H9 (cell line): ENCODE results near the gene WNT3A. TPM values are rescaled to one million over a fixed set of nuclear protein-coding genes. Genes with fewer than 3 reads are reported as not detected.

Experiments
- DNase-seq: peaks from one replicate; pipeline ENCODE4 v3.0.0-alpha.2; 2017
- H2AFZ ChIP-seq: one replicate; pipeline ENCODE4 v1.6.1; 2013; ENCODE audit warnings: mild to moderate bottlenecking, low read length, control low read depth, moderate library complexity
- H2AK5ac ChIP-seq: 2 replicates; pipeline ENCODE4 v1.6.1; 2013; ENCODE audit warnings: low read length, control low read depth, mixed read lengths; ENCODE audit not compliant: insufficient read length
- H2BK120ac ChIP-seq: one replicate; pipeline ENCODE4 v1.6.1; 2013; ENCODE audit warnings: low read depth, mild to moderate bottlenecking, low read length, control low read depth, inconsistent platforms; ENCODE audit not compliant: poor library complexity, severe bottlenecking
- H2BK12ac ChIP-seq: 2 replicates; pipeline ENCODE4 v1.6.1; 2013; ENCODE audit warnings: low read length, control low read depth, mixed read lengths, low read depth; ENCODE audit not compliant: insufficient read length
- H2BK15ac ChIP-seq: 2 replicates; pipeline ENCODE4 v1.6.1; 2013; ENCODE audit warnings: low read depth, low read length, control low read depth
- H2BK20ac ChIP-seq: one replicate; pipeline ENCODE4 v1.6.1; 2013; ENCODE audit warnings: low read depth, mild to moderate bottlenecking, low read length, control low read depth, inconsistent platforms; ENCODE audit not compliant: poor library complexity, severe bottlenecking
- H2BK5ac ChIP-seq: 2 replicates; pipeline ENCODE4 v1.6.1; 2013; ENCODE audit warnings: low read length, control low read depth, mixed read lengths; ENCODE audit not compliant: insufficient read length
- H3K14ac ChIP-seq: 2 replicates; pipeline ENCODE4 v1.6.1; 2013; ENCODE audit warnings: low read length, control low read depth; ENCODE audit not compliant: insufficient read depth
- H3K18ac ChIP-seq: 2 replicates; pipeline ENCODE4 v1.6.1; 2013; ENCODE audit warnings: low read depth, mild to moderate bottlenecking, mixed read lengths, low read length, control low read depth; ENCODE audit not compliant: insufficient read length
- H3K23ac ChIP-seq: 2 replicates; pipeline ENCODE4 v1.6.1; 2013; ENCODE audit warnings: low read length, control low read depth, mixed read lengths, low read depth; ENCODE audit not compliant: insufficient read length
- H3K23me2 ChIP-seq: 2 replicates; pipeline ENCODE4 v1.6.1; 2013; ENCODE audit warnings: low read depth, mild to moderate bottlenecking, mixed read lengths, low read length, control low read depth; ENCODE audit not compliant: insufficient read length, poor library complexity, severe bottlenecking
- H3K27ac ChIP-seq: 2 replicates; pipeline ENCODE4 v1.5.1; 2013; ENCODE audit warnings: low read length, control low read depth, mixed read lengths, low read depth; ENCODE audit not compliant: insufficient read length
- H3K27me3 ChIP-seq: 2 replicates; pipeline ENCODE4 v1.6.1; 2013; ENCODE audit warnings: low read length, control low read depth, inconsistent platforms; ENCODE audit not compliant: insufficient read depth
- H3K4ac ChIP-seq: 2 replicates; pipeline ENCODE4 v1.6.1; 2013; ENCODE audit warnings: low read depth, mild to moderate bottlenecking, control low read depth, inconsistent platforms, low read length, moderate library complexity
- H3K4me1 ChIP-seq: 2 replicates; pipeline ENCODE4 v1.6.1; 2013; ENCODE audit warnings: low read length, control low read depth, inconsistent platforms; ENCODE audit not compliant: insufficient read depth
- H3K4me2 ChIP-seq: 2 replicates; pipeline ENCODE4 v1.6.1; 2013; ENCODE audit warnings: low read length, control low read depth, mixed read lengths; ENCODE audit not compliant: insufficient read length, insufficient read depth
- H3K56ac ChIP-seq: 2 replicates; pipeline ENCODE4 v1.6.1; 2013; ENCODE audit warnings: low read depth, mild to moderate bottlenecking, mixed read lengths, low read length, control low read depth; ENCODE audit not compliant: insufficient read length
- H3K79me1 ChIP-seq: 2 replicates; pipeline ENCODE4 v1.6.1; 2013; ENCODE audit warnings: low read depth, mild to moderate bottlenecking, moderate library complexity, low read length, control low read depth, inconsistent platforms; ENCODE audit not compliant: insufficient read depth, poor library complexity, severe bottlenecking
- H3K79me2 ChIP-seq: 2 replicates; pipeline ENCODE4 v1.6.1; 2013; ENCODE audit warnings: low read length, control low read depth, inconsistent platforms; ENCODE audit not compliant: insufficient read depth
- H3K9ac ChIP-seq: 2 replicates; pipeline ENCODE4 v1.6.1; 2013; ENCODE audit warnings: low read length, control low read depth, mixed read lengths; ENCODE audit not compliant: insufficient read length; ENCODE audit errors: extremely low read depth
- H3K9me3 ChIP-seq: one replicate; pipeline ENCODE4 v1.6.1; 2013; ENCODE audit warnings: low read depth, low read length, inconsistent platforms; ENCODE audit not compliant: control insufficient read depth
- H3T11ph ChIP-seq: one replicate; pipeline ENCODE4 v1.6.1; 2013; ENCODE audit warnings: mild to moderate bottlenecking, low read length, control low read depth, inconsistent platforms
- H4K20me1 ChIP-seq: one replicate; pipeline ENCODE4 v1.6.1; 2013; ENCODE audit not compliant: control insufficient read depth, insufficient read length, insufficient read depth
- H4K5ac ChIP-seq: 2 replicates; pipeline ENCODE4 v1.6.1; 2013; ENCODE audit warnings: low read depth, mild to moderate bottlenecking, mixed read lengths, low read length, control low read depth; ENCODE audit not compliant: insufficient read length
- H4K8ac ChIP-seq: replicated peaks from 2 replicates; pipeline ENCODE4 v1.6.1; 2013; ENCODE audit warnings: low read length, control low read depth, mixed read lengths, low read depth; ENCODE audit not compliant: insufficient read length
- H4K91ac ChIP-seq: 2 replicates; pipeline ENCODE4 v1.6.1; 2013; ENCODE audit warnings: low read depth, mild to moderate bottlenecking, moderate library complexity, mixed read lengths, low read length, control low read depth; ENCODE audit not compliant: insufficient read length
- H3K27ac Mint-ChIP-seq, 3 experiments: 2 replicates in 2 of 3; 3 replicates in 1 of 3; pipeline ENCODE4 v1.8.0; 2020 to 2021; ENCODE audit warnings: mixed read lengths in 3 of 3, mild to moderate bottlenecking in 1 of 3, moderate library complexity in 1 of 3
- H3K27me3 Mint-ChIP-seq: 2 replicates; pipeline ENCODE4 v1.8.0; 2021; ENCODE audit warnings: low read depth, mild to moderate bottlenecking, moderate library complexity, mixed read lengths
- H3K36me3 Mint-ChIP-seq, 3 experiments: 2 replicates in 2 of 3; 3 replicates in 1 of 3; pipeline ENCODE4 v1.8.0; 2020 to 2021; ENCODE audit warnings: low read depth in 3 of 3, mixed read lengths in 3 of 3; ENCODE audit not compliant: insufficient read depth in 1 of 3
- H3K4me1 Mint-ChIP-seq, 2 experiments: 2 replicates each; pipeline ENCODE4 v1.8.0; 2020; ENCODE audit warnings: mixed read lengths in 2 of 2
- H3K4me3 Mint-ChIP-seq, 2 experiments: 2 replicates in 1 of 2; 3 replicates in 1 of 2; pipeline ENCODE4 v1.8.0; 2020 to 2021; ENCODE audit warnings: mild to moderate bottlenecking in 2 of 2, mixed read lengths in 2 of 2, moderate library complexity in 1 of 2
- H3K9me3 Mint-ChIP-seq, 2 experiments: 2 replicates in 1 of 2; 3 replicates in 1 of 2; pipeline ENCODE4 v1.8.0; 2020; ENCODE audit warnings: mild to moderate bottlenecking in 2 of 2, mixed read lengths in 2 of 2, moderate library complexity in 1 of 2
- CTCF ChIP-seq: fragments of 200-600 bp; sonication (generic); conservative IDR thresholded peaks from 3 replicates; pipeline ENCODE4 v1.8.0; 2021; ENCODE audit warnings: antibody characterized with exemption, mild to moderate bottlenecking
- WGBS: extraction: QIAGEN DNeasy Blood & Tissue Kit; methylation state at CpG from one replicate; pipeline ENCODE4 v1.1.7; 2013; ENCODE audit warnings: missing lambda C conversion rate, low lambda C conversion rate, mixed read lengths; ENCODE audit not compliant: insufficient read length; ENCODE audit errors: extremely low coverage; 5-methylcytosine and 5-hydroxymethylcytosine counted together
- total RNA-seq: library from RNA; stranded (reverse); gene quantifications from 2 replicates; pipeline ENCODE4 v1.2.1, GENCODE V29; 2021

WNT3A gene
- total RNA-seq, 1 experiment from 2014 or later, result 0.17 TPM

GRCh38 chr1:228039986-228040385 lies 33.2 kb downstream of the WNT3A start:
- no peak for DNase-seq
- Histone ChIP-seq H2BK5ac (no peak overlapping the region), H3K27me3 (peaks cover 33% of the 10 kb centered on the region; the same call in 1 of the 2 replicates), H3K14ac (no peak overlapping the region), H2BK20ac (no peak overlapping the region), H3T11ph (no peak overlapping the region), H2BK120ac (no peak overlapping the region), H3K9me3 (no peaks in the 10 kb centered on the region), H3K27ac (no peak overlapping the region), H3K56ac (no peak overlapping the region), H2BK15ac (no peak overlapping the region), H3K23ac (no peak overlapping the region), H2AK5ac (no peak overlapping the region), H3K79me2 (no peaks in the 10 kb centered on the region), H4K8ac (no peak overlapping the region), H4K91ac (no peak overlapping the region), H3K9ac (no peak overlapping the region), H3K18ac (no peak overlapping the region), H3K4me2 (no peak overlapping the region), H2AFZ (no peak overlapping the region), H3K23me2 (peaks cover 5% of the 10 kb centered on the region), H3K79me1 (no peaks in the 10 kb centered on the region), H3K4me1 (no peaks in the 10 kb centered on the region), H4K5ac (no peak overlapping the region), H3K4ac (no peak overlapping the region), H4K20me1 (no peaks in the 10 kb centered on the region), H2BK12ac (no peak overlapping the region)
- peaks cover 2 to 12% of the 10 kb centered on the region in 2 experiments; a peak in 3 of 4 replicates for H3K4me1 Mint-ChIP-seq
- no peak overlapping the region; a peak in 1 of 5 replicates for H3K4me3 Mint-ChIP-seq
- H3K9me3 Mint-ChIP-seq, result no peaks in the 10 kb centered on the region
- WGBS, result no CpG with 5 or more reads among the region's 3 CpGs
- no peak overlapping the region for H3K27ac Mint-ChIP-seq
- H3K27me3 Mint-ChIP-seq, result peaks cover 30% of the 10 kb centered on the region
- no peak for TF ChIP-seq CTCF
- H3K36me3 Mint-ChIP-seq, result no peaks in the 10 kb centered on the region
